GM12801 (cell line): ENCODE results near the gene NAALADL2.

Source experiments
- TF ChIP-seq, protein P1 (sequence below): IDR thresholded peaks from one replicate; pipeline ENCODE4 v1.5.1; 2011; ENCODE audit warnings: control low read depth; ENCODE audit not compliant: insufficient read length; ENCODE audit errors: extremely low read depth

The NAALADL2 gene

DNA sequence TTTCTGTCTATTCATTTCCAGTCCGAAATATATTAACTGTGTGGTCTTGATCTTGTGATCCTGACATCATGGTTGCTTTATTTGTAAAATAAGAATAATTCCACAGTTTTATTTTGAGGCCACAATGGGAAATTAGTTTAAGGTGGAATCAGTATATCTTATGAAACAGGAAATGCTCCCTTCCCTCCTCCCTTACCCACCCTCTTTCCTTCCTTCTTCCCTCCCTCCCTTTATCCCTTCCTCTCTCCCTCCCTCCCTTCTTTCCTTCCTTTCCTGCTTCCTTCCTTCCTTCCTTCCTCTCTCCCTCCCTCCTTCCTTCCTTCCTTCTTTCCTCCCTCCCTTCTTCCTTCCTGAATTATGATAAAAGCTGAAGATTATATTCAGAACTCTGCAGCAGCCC lies 452.3 kb downstream of the NAALADL2 start:
- TF ChIP-seq, protein P1, sequence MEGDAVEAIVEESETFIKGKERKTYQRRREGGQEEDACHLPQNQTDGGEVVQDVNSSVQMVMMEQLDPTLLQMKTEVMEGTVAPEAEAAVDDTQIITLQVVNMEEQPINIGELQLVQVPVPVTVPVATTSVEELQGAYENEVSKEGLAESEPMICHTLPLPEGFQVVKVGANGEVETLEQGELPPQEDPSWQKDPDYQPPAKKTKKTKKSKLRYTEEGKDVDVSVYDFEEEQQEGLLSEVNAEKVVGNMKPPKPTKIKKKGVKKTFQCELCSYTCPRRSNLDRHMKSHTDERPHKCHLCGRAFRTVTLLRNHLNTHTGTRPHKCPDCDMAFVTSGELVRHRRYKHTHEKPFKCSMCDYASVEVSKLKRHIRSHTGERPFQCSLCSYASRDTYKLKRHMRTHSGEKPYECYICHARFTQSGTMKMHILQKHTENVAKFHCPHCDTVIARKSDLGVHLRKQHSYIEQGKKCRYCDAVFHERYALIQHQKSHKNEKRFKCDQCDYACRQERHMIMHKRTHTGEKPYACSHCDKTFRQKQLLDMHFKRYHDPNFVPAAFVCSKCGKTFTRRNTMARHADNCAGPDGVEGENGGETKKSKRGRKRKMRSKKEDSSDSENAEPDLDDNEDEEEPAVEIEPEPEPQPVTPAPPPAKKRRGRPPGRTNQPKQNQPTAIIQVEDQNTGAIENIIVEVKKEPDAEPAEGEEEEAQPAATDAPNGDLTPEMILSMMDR: no peak

GRCh38 chr3:175311946-175312345 lies 452.8 kb downstream of the NAALADL2 start:
- TF ChIP-seq, protein P1: no peak

- TF ChIP-seq, protein P1: no peak
Measured at GRCh38 chr3:175312791-175313190, 453.7 kb downstream of the NAALADL2 start.

- TF ChIP-seq, protein P1: no peak
Measured at GRCh38 chr3:175316799-175317198, 457.7 kb downstream of the NAALADL2 start.

DNA sequence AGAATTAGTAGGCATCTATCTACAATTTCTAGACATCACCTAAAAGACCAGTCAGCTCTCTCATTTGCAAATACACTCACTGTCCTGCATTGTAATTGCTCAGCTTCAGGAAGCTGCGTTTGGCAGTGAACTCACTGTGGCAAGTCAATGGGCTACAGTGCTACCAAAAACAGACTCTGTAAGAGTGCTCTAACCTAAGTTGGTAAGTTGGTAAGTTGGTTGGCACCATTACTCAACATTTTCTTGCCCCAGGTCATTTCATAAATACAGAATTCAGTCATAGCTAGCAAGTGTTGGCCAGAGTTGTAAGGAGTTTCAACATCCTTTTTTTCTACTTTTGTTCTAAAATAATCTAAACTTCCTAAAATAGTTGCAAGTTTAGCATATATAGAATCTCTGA lies 466.3 kb downstream of the NAALADL2 start:
- TF ChIP-seq, protein P1: no peak

- TF ChIP-seq, protein P1: no peak
Measured at GRCh38 chr3:175326041-175326440, 466.9 kb downstream of the NAALADL2 start.

GRCh38 chr3:175329373-175329772 lies 470.2 kb downstream of the NAALADL2 start:
- TF ChIP-seq, protein P1: no peak

GRCh38 chr3:175335229-175335628 lies 476.1 kb downstream of the NAALADL2 start:
- TF ChIP-seq, protein P1: no peak
